ENCODE data around the gene KRTAP10-2.

- no peak for TF ChIP-seq POLR2A (IDR thresholded peaks at IDR 0.05; ENCODE audit: low read depth, low read length)
- no peak for TF ChIP-seq POLR2AphosphoS5 (IDR thresholded peaks at IDR 0.05; ENCODE audit: low read depth, low read length)
- no peak for TF ChIP-seq PAX5 (IDR thresholded peaks at IDR 0.05; ENCODE audit: insufficient read depth, low read length, severe bottlenecking)
- TF ChIP-seq SPI1 (IDR thresholded peaks at IDR 0.05; ENCODE audit: low read depth, low read length) = no peak
These were observed 25.8 kb downstream of the KRTAP10-2 start for GRCh38 chr21:44525391-44526095.

Measured in GM12891 (cell line).